A549 (cell line): ENCODE measurements around the gene SIN3A. TPM values are rescaled to one million over a fixed set of nuclear protein-coding genes. Genes with fewer than 3 reads are reported as not detected.

Experiments used
- ATOH8 ChIP-seq: fragments of 250-450 bp; sonication (Bioruptor Pico); IDR thresholded peaks from 2 replicates; pipeline ENCODE4 v1.5.0; 2020; ENCODE audit warnings: low read depth, mild to moderate bottlenecking, moderate library complexity
- BCL3 ChIP-seq: fragments of >200 bp; sonication (Bioruptor Twin); formaldehyde crosslinking; IDR thresholded peaks from 3 replicates; pipeline ENCODE4 v1.6.1; 2016
- BHLHE40 ChIP-seq: IDR thresholded peaks from 2 replicates; pipeline ENCODE4 v1.6.1; 2012; ENCODE audit warnings: low read depth, low read length, inconsistent platforms
- CBX2 ChIP-seq: fragments of 200-600 bp; sonication (generic); IDR thresholded peaks from 2 replicates; pipeline ENCODE4 v1.6.1; 2016; ENCODE audit warnings: low read depth, mild to moderate bottlenecking, borderline replicate concordance
- CBX8 ChIP-seq: fragments of 200-600 bp; sonication (generic); IDR thresholded peaks from 2 replicates; pipeline ENCODE4 v1.6.1; 2016
- CEBPB ChIP-seq, 2 experiments: fragments of >200 bp in 1 of 2; sonication (Bioruptor Twin) in 1 of 2; formaldehyde crosslinking in 1 of 2; IDR thresholded peaks; 2 replicates each; pipeline ENCODE4 v1.6.1; 2012 to 2016
- CHD2 ChIP-seq: fragments of 150-350 bp; IDR thresholded peaks from 2 replicates; pipeline ENCODE4 v1.6.1; 2014; ENCODE audit warnings: low read length; ENCODE audit not compliant: partially characterized antibody
- CHD4 ChIP-seq: fragments of 200-600 bp; sonication (generic); IDR thresholded peaks from 2 replicates; pipeline ENCODE4 v1.6.1; 2016; ENCODE audit warnings: antibody characterized with exemption, mild to moderate bottlenecking, borderline replicate concordance
- CTCF ChIP-seq: fragments of >200 bp; sonication (Bioruptor Twin); formaldehyde crosslinking; IDR thresholded peaks from 3 replicates; pipeline ENCODE4 v1.5.1; 2016
- E2F6 ChIP-seq: IDR thresholded peaks from 2 replicates; pipeline ENCODE4 v1.6.1; 2012; ENCODE audit warnings: low read depth, borderline replicate concordance
- FOSB ChIP-seq: fragments of 250-450 bp; sonication (Bioruptor Pico); IDR thresholded peaks from 2 replicates; pipeline ENCODE4 v1.5.0; 2020; ENCODE audit warnings: mild to moderate bottlenecking, moderate library complexity
- FOXS1 ChIP-seq: fragments of 250-450 bp; sonication (Bioruptor Pico); IDR thresholded peaks from 2 replicates; pipeline ENCODE4 v1.5.0; 2020; ENCODE audit warnings: mild to moderate bottlenecking, moderate library complexity
- GATA3 ChIP-seq: IDR thresholded peaks from 2 replicates; pipeline ENCODE4 v1.6.1; 2012; ENCODE audit warnings: borderline replicate concordance
- HDAC2 ChIP-seq: fragments of 200-600 bp; sonication (generic); IDR thresholded peaks from 2 replicates; pipeline ENCODE4 v1.6.1; 2016
- HES2 ChIP-seq: fragments of >200 bp; sonication (Bioruptor Twin); formaldehyde crosslinking; IDR thresholded peaks from 2 replicates; pipeline ENCODE4 v1.6.1; 2016
- HEYL ChIP-seq: fragments of 250-450 bp; sonication (Bioruptor Pico); IDR thresholded peaks from 2 replicates; pipeline ENCODE4 v1.8.0; 2021; ENCODE audit warnings: mild to moderate bottlenecking, moderate library complexity
- HMGXB4 ChIP-seq: fragments of 250-450 bp; sonication (Bioruptor Pico); IDR thresholded peaks from 2 replicates; pipeline ENCODE4 v1.5.0; 2021; ENCODE audit warnings: mild to moderate bottlenecking, moderate library complexity, borderline replicate concordance
- HOXA7 ChIP-seq: fragments of 250-450 bp; sonication (Bioruptor Pico); IDR thresholded peaks from 2 replicates; pipeline ENCODE4 v1.5.0; 2020; ENCODE audit warnings: mild to moderate bottlenecking, moderate library complexity
- HOXB5 ChIP-seq: fragments of 250-450 bp; sonication (Bioruptor Pico); IDR thresholded peaks from 2 replicates; pipeline ENCODE4 v1.5.0; 2020; ENCODE audit warnings: mild to moderate bottlenecking, moderate library complexity
- JUN ChIP-seq, 2 experiments: fragments of >200 bp; sonication (Bioruptor Twin); formaldehyde crosslinking; IDR thresholded peaks; 2 replicates in 1 of 2; 3 replicates in 1 of 2; pipeline ENCODE4 v1.6.1; 2016 to 2017
- JUNB ChIP-seq: fragments of >200 bp; sonication (Bioruptor Twin); formaldehyde crosslinking; IDR thresholded peaks from 2 replicates; pipeline ENCODE4 v1.6.1; 2016
- KDM5A ChIP-seq: fragments of 200-600 bp; sonication (generic); IDR thresholded peaks from 2 replicates; pipeline ENCODE4 v1.6.1; 2016; ENCODE audit warnings: antibody characterized with exemption, mild to moderate bottlenecking
- MAZ ChIP-seq: fragments of 150-350 bp; IDR thresholded peaks from 2 replicates; pipeline ENCODE4 v1.6.1; 2014; ENCODE audit warnings: antibody characterized with exemption, low read depth, low read length, borderline replicate concordance
- MYC ChIP-seq: IDR thresholded peaks from 2 replicates; pipeline ENCODE4 v1.6.1; 2012; ENCODE audit warnings: mild to moderate bottlenecking, inconsistent platforms, low read length, improper control_type of control experiment, borderline replicate concordance
- NFE2L2 ChIP-seq: fragments of 150-350 bp; conservative IDR thresholded peaks from 2 replicates; pipeline ENCODE4 v1.6.1; 2014; ENCODE audit warnings: low read length
- NPAS2 ChIP-seq: fragments of 250-450 bp; sonication (Bioruptor Pico); IDR thresholded peaks from 2 replicates; pipeline ENCODE4 v1.8.0; 2022; ENCODE audit warnings: mild to moderate bottlenecking, moderate library complexity, borderline replicate concordance
- NR3C1 ChIP-seq: fragments of >200 bp; sonication (Bioruptor Twin); formaldehyde crosslinking; IDR thresholded peaks from 3 replicates; pipeline ENCODE4 v1.6.1; 2017
- POLR2AphosphoS2 ChIP-seq: conservative IDR thresholded peaks from 2 replicates; pipeline ENCODE4 v1.6.1; 2012; ENCODE audit warnings: low read length, improper control_type of control experiment, inconsistent platforms
- RARB ChIP-seq: fragments of 250-450 bp; sonication (Bioruptor Pico); IDR thresholded peaks from 2 replicates; pipeline ENCODE4 v1.8.0; 2021; ENCODE audit warnings: mild to moderate bottlenecking, moderate library complexity
- RNF2 ChIP-seq: fragments of 200-600 bp; sonication (generic); IDR thresholded peaks from 2 replicates; pipeline ENCODE4 v1.6.1; 2016; ENCODE audit warnings: low read depth, mild to moderate bottlenecking, antibody characterized with exemption, moderate library complexity, borderline replicate concordance
- SMC3 ChIP-seq: fragments of >200 bp; sonication (Bioruptor Twin); formaldehyde crosslinking; IDR thresholded peaks from 3 replicates; pipeline ENCODE4 v1.6.1; 2018; ENCODE audit warnings: inconsistent platforms
- TFCP2L1 ChIP-seq: fragments of 250-450 bp; sonication (Bioruptor Pico); IDR thresholded peaks from 2 replicates; pipeline ENCODE4 v1.5.0; 2021; ENCODE audit warnings: mild to moderate bottlenecking
- TP53 ChIP-seq: fragments of 250-450 bp; sonication (Bioruptor Pico); IDR thresholded peaks from 2 replicates; pipeline ENCODE4 v1.5.0; 2021; ENCODE audit warnings: mild to moderate bottlenecking, moderate library complexity
- USF2 ChIP-seq: fragments of 450-650 bp; IDR thresholded peaks from 2 replicates; pipeline ENCODE4 v1.6.1; 2014; ENCODE audit warnings: antibody characterized with exemption
- ZC3H11A ChIP-seq: fragments of 450-650 bp; IDR thresholded peaks from 2 replicates; pipeline ENCODE4 v1.6.1; 2014; ENCODE audit warnings: antibody characterized with exemption, mild to moderate bottlenecking
- ZNF302 ChIP-seq: fragments of 250-450 bp; sonication (Bioruptor Pico); IDR thresholded peaks from 2 replicates; pipeline ENCODE4 v1.9.0; 2021; ENCODE audit warnings: inconsistent platforms, mild to moderate bottlenecking, moderate library complexity
- polyA plus RNA-seq, 4 experiments: library from polyadenylated mRNA; depleted of rRNA in 3 of 4; stranded (reverse); fragments of >200 nt; fragmentation: RNase III in 1 of 4; extraction: RNeasy Plus Mini Kit Qiagen cat#74134 plus additional on column Dnase treatment in 1 of 4; gene quantifications; 2 replicates in 3 of 4; 3 replicates in 1 of 4; pipeline ENCODE4 v1.2.3, GENCODE V29; 2011 to 2017

The SIN3A gene
- polyA plus RNA-seq, 2 of the 4 experiments (the other 2 are of a cell fraction), result 35.9 to 48.7 TPM

- no peak for TF ChIP-seq NPAS2 (CRISPR knock-in tag)
- TF ChIP-seq CHD4, result no peak
- TF ChIP-seq FOXS1 (CRISPR knock-in tag), result no peak
- TF ChIP-seq ZC3H11A, result no peak
- TF ChIP-seq RARB (CRISPR knock-in tag), result no peak
- no peak for TF ChIP-seq MYC
- TF ChIP-seq HOXA7 (CRISPR knock-in tag), result no peak
- no peak for TF ChIP-seq ZNF302 (CRISPR knock-in tag)
- peak; percentile 88 for TF ChIP-seq HOXB5 (CRISPR knock-in tag)
- peak; percentile 64; the same call in 1 of the 2 replicates for TF ChIP-seq ATOH8 (CRISPR knock-in tag)
- peak; percentile 98 for TF ChIP-seq E2F6
- TF ChIP-seq RNF2, result no peak
- 0 out of 2 replicates have a peak, but pooled peaks have one; percentile 39 for TF ChIP-seq TP53
- no peak for TF ChIP-seq GATA3
- TF ChIP-seq CHD2, result no peak
- no peak for TF ChIP-seq POLR2AphosphoS2
- no peak for TF ChIP-seq HES2
- TF ChIP-seq HMGXB4 (CRISPR knock-in tag), result no peak
- TF ChIP-seq SMC3, result no peak
- TF ChIP-seq BHLHE40, result no peak
- TF ChIP-seq HEYL (CRISPR knock-in tag), result no peak
- no peak for TF ChIP-seq CEBPB (IDR thresholded peaks at IDR 0.05)
- no peak for TF ChIP-seq JUNB
- no peak for TF ChIP-seq NFE2L2
- TF ChIP-seq JUN (IDR thresholded peaks at IDR 0.05), result peak; percentile 46 to 84; a peak in 2 of 5 replicates
- TF ChIP-seq MAZ, result peak; percentile 90
- no peak for TF ChIP-seq CBX2
- no peak for TF ChIP-seq TFCP2L1 (CRISPR knock-in tag)
- TF ChIP-seq BCL3, result peak; percentile 62; the same call in 1 of the 3 replicates
- peak; percentile 99 for TF ChIP-seq USF2
- TF ChIP-seq FOSB (CRISPR knock-in tag), result no peak
- peak; percentile 94 for TF ChIP-seq KDM5A
- TF ChIP-seq CBX8, result no peak
- no peak for TF ChIP-seq HDAC2
- TF ChIP-seq CTCF, result no peak
- no peak for TF ChIP-seq NR3C1
- TF ChIP-seq, all 56 proteins: peak for 17
Measured at GRCh38 chr15:75335705-75336355, 115.7 kb downstream of the SIN3A start, which contains the start of gene COMMD4 (continued).
